ENCODE results near the gene CBLB. TPM values are rescaled to one million over a fixed set of nuclear protein-coding genes. Genes with fewer than 3 reads are reported as not detected.

Gene CBLB
- total and polyA plus RNA-seq, 4 donors: 3.1 to 22.8 (median 9.8) TPM

- no peak overlapping the region for H3K9ac ChIP-seq (ENCODE audit: low read depth in 1 of 2, low read length in 2 of 2)
- no peak for DNase-seq (ENCODE audit: low spot score)
- H3K27ac ChIP-seq (ENCODE audit: low read depth in 1 of 2, low read length in 2 of 2): no peak overlapping the region
- H3K9me3 ChIP-seq (ENCODE audit: control insufficient read depth in 4 of 4, low read length in 3 of 4): no peaks in the 10 kb centered on the region
- TF ChIP-seq SP1 (IDR thresholded peaks at IDR 0.05) (no peak), GABPA (IDR thresholded peaks at IDR 0.05 in 1 of 2, conservative IDR thresholded peaks at IDR 0.05 in 1 of 2) (no peak), ATF3 (IDR thresholded peaks at IDR 0.05) (no peak), NR2F2 (IDR thresholded peaks at IDR 0.05) (no peak), ZBTB33 (IDR thresholded peaks at IDR 0.05) (no peak), RXRA (IDR thresholded peaks at IDR 0.05) (no peak), MAX (IDR thresholded peaks at IDR 0.05) (no peak), YY1 (IDR thresholded peaks at IDR 0.05) (no peak), EGR1 (IDR thresholded peaks at IDR 0.05; ENCODE audit: low read depth in 2 of 2) (no peak), JUND (IDR thresholded peaks at IDR 0.05) (no peak), REST (IDR thresholded peaks at IDR 0.05) (no peak), RAD21 (IDR thresholded peaks at IDR 0.05) (no peak), CTCF (IDR thresholded peaks at IDR 0.05; ENCODE audit: low read depth, low read length, missing input control) (no peak), FOXA2 (IDR thresholded peaks at IDR 0.05) (no peak), FOXA1 (IDR thresholded peaks at IDR 0.05) (no peak), HNF4G (IDR thresholded peaks at IDR 0.05) (no peak), TAF1 (conservative IDR thresholded peaks at IDR 0.05) (no peak)
- H3K36me3 ChIP-seq (ENCODE audit: control insufficient read depth in 4 of 4, insufficient read depth in 3 of 4, low read depth in 1 of 4, low read length in 3 of 4): no peaks in the 10 kb centered on the region
- no peak overlapping the region for H3K4me3 ChIP-seq (ENCODE audit: low read depth in 1 of 3, low read length in 3 of 3)
- no peaks in the 10 kb centered on the region for H3K27me3 ChIP-seq (ENCODE audit: control insufficient read depth in 4 of 4, insufficient read depth in 4 of 4, low read length in 3 of 4)
- WGBS: 86% methylated on average over 2 of the region's 2 CpGs
- H3K4me1 ChIP-seq (ENCODE audit: control insufficient read depth in 4 of 4, insufficient read depth in 4 of 4, low read length in 3 of 4): peaks cover 0 to 2% (median under 1%) of the 10 kb centered on the region in 4 donors
Measured at GRCh38 chr3:105790534-105790933, 78.3 kb downstream of the CBLB start.

- Histone ChIP-seq H3K27me3 (ENCODE audit: control insufficient read depth in 4 of 4, insufficient read depth in 4 of 4, low read length in 3 of 4) (no peaks in the 10 kb centered on the region), H3K4me3 (ENCODE audit: low read depth in 1 of 3, low read length in 3 of 3) (no peak overlapping the region), H3K36me3 (ENCODE audit: control insufficient read depth in 4 of 4, insufficient read depth in 3 of 4, low read depth in 1 of 4, low read length in 3 of 4) (no peaks in the 10 kb centered on the region), H3K4me1 (ENCODE audit: control insufficient read depth in 4 of 4, insufficient read depth in 4 of 4, low read length in 3 of 4) (peaks cover 0 to 2% (median under 1%) of the 10 kb centered on the region in 4 donors), H3K27ac (ENCODE audit: low read depth in 1 of 2, low read length in 2 of 2) (no peak overlapping the region), H3K9me3 (ENCODE audit: control insufficient read depth in 4 of 4, low read length in 3 of 4) (no peaks in the 10 kb centered on the region), H3K9ac (ENCODE audit: low read depth in 1 of 2, low read length in 2 of 2) (no peak overlapping the region)
- WGBS: 97% methylated on average over 3 of the region's 3 CpGs
- DNase-seq (ENCODE audit: low spot score): no peak
- TF ChIP-seq ZBTB33 (IDR thresholded peaks at IDR 0.05): no peak
- no peak for TF ChIP-seq NR2F2 (IDR thresholded peaks at IDR 0.05)
- no peak for TF ChIP-seq MAX (IDR thresholded peaks at IDR 0.05)
- TF ChIP-seq CTCF (IDR thresholded peaks at IDR 0.05; ENCODE audit: low read depth, low read length, missing input control): no peak
- TF ChIP-seq EGR1 (IDR thresholded peaks at IDR 0.05; ENCODE audit: low read depth in 2 of 2): no peak
- TF ChIP-seq RAD21 (IDR thresholded peaks at IDR 0.05): no peak
- TF ChIP-seq GABPA (IDR thresholded peaks at IDR 0.05 in 1 of 2, conservative IDR thresholded peaks at IDR 0.05 in 1 of 2): no peak
- no peak for TF ChIP-seq JUND (IDR thresholded peaks at IDR 0.05)
- TF ChIP-seq ATF3 (IDR thresholded peaks at IDR 0.05): no peak
- TF ChIP-seq FOXA1 (IDR thresholded peaks at IDR 0.05): no peak
- no peak for TF ChIP-seq TAF1 (conservative IDR thresholded peaks at IDR 0.05)
- no peak for TF ChIP-seq HNF4A (conservative IDR thresholded peaks at IDR 0.05)
- TF ChIP-seq RXRA (IDR thresholded peaks at IDR 0.05): no peak
- no peak for TF ChIP-seq HNF4G (IDR thresholded peaks at IDR 0.05)
- no peak for TF ChIP-seq FOXA2 (IDR thresholded peaks at IDR 0.05)
- TF ChIP-seq SP1 (IDR thresholded peaks at IDR 0.05): no peak
Measured at GRCh38 chr3:105788593-105788992, 80.2 kb downstream of the CBLB start.
